Neural progenitor cell (in vitro differentiated cells): ENCODE measurements around the gene CTNNA3.

Experiments
- CTCF ChIP-seq: fragments of 200-600 bp; sonication (generic); IDR thresholded peaks from 2 replicates; pipeline ENCODE4 v1.5.1; 2017; ENCODE audit warnings: antibody characterized with exemption, mild to moderate bottlenecking
- EZH2 ChIP-seq: fragments of 200-600 bp; sonication (generic); IDR thresholded peaks from 2 replicates; pipeline ENCODE4 v1.6.1; 2017; ENCODE audit warnings: antibody characterized with exemption, mild to moderate bottlenecking, moderate library complexity
- EZH2phosphoT487 ChIP-seq: fragments of 200-600 bp; sonication (generic); IDR thresholded peaks from 2 replicates; pipeline ENCODE4 v1.6.1; 2017; ENCODE audit warnings: antibody characterized with exemption

GRCh38 chr10:66622050-66622449 lies 1073.9 kb downstream of the CTNNA3 start:
- TF ChIP-seq CTCF: no peak
- TF ChIP-seq EZH2: no peak
- TF ChIP-seq EZH2phosphoT487: no peak
